Measurements from ENCODE around the gene FIGN.

FIGN gene

GRCh38 chr2:163690896-163691295 is 44.9 kb downstream of the FIGN start:
- Histone ChIP-seq H3K9ac (ENCODE audit: low read length) (no peak overlapping the region), H2AFZ (ENCODE audit: low read length) (no peak overlapping the region), H3K27me3 (ENCODE audit: insufficient read depth, low read length) (no peaks in the 10 kb centered on the region), H3K79me2 (ENCODE audit: insufficient read depth, low read length) (no peaks in the 10 kb centered on the region), H3K27ac (ENCODE audit: low read depth, low read length, poor library complexity, severe bottlenecking) (no peak overlapping the region), H3K4me1 (ENCODE audit: insufficient read depth, low read length, severe bottlenecking) (no peaks in the 10 kb centered on the region), H3K9me3 (ENCODE audit: low read length) (no peaks in the 10 kb centered on the region), H3K4me2 (ENCODE audit: low read length) (no peak overlapping the region), H4K20me1 (ENCODE audit: insufficient read depth, low read length) (no peaks in the 10 kb centered on the region), H3F3A (ENCODE audit: insufficient read depth, low read length) (no peaks in the 10 kb centered on the region), H3K4me3 (ENCODE audit: low read depth, low read length, poor library complexity, severe bottlenecking) (no peak overlapping the region), H3K36me3 (ENCODE audit: insufficient read depth, low read length) (no peaks in the 10 kb centered on the region), H3K9me2 (ENCODE audit: low read depth, low read length) (no peaks in the 10 kb centered on the region)
- TF ChIP-seq, protein P1, sequence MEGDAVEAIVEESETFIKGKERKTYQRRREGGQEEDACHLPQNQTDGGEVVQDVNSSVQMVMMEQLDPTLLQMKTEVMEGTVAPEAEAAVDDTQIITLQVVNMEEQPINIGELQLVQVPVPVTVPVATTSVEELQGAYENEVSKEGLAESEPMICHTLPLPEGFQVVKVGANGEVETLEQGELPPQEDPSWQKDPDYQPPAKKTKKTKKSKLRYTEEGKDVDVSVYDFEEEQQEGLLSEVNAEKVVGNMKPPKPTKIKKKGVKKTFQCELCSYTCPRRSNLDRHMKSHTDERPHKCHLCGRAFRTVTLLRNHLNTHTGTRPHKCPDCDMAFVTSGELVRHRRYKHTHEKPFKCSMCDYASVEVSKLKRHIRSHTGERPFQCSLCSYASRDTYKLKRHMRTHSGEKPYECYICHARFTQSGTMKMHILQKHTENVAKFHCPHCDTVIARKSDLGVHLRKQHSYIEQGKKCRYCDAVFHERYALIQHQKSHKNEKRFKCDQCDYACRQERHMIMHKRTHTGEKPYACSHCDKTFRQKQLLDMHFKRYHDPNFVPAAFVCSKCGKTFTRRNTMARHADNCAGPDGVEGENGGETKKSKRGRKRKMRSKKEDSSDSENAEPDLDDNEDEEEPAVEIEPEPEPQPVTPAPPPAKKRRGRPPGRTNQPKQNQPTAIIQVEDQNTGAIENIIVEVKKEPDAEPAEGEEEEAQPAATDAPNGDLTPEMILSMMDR (IDR thresholded peaks at IDR 0.05; ENCODE audit: low read length) = no peak
- TF ChIP-seq EZH2 (IDR thresholded peaks at IDR 0.05; ENCODE audit: borderline replicate concordance, low read length) = no peak

DNA sequence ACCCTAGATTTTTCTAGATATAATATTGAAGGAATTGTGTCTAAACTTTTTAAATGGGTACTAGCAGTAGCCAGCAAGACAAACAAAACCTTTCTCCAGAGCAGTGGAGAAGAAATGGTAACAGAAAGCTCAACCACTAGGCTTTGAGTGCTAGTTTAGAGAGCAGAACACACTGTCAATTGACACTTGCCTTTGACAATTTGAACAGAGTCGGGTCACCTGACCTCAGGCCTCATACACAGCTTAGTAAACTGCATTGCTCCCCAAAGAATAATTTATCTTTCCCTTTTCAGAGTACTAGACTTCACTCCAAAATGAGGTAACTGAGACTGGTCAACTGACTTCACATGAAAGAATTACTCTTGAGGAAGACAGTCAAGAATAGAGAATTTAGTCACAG is 48.6 kb downstream of the FIGN start:
- H3K9me3 ChIP-seq (ENCODE audit: low read length) = no peaks in the 10 kb centered on the region
- no peaks in the 10 kb centered on the region for H3K27me3 ChIP-seq (ENCODE audit: insufficient read depth, low read length)
- no peaks in the 10 kb centered on the region for H3K36me3 ChIP-seq (ENCODE audit: insufficient read depth, low read length)
- H3K27ac ChIP-seq (ENCODE audit: low read depth, low read length, poor library complexity, severe bottlenecking) = no peak overlapping the region
- H3K9ac ChIP-seq (ENCODE audit: low read length) = no peak overlapping the region
- no peak for TF ChIP-seq EZH2 (IDR thresholded peaks at IDR 0.05; ENCODE audit: borderline replicate concordance, low read length)
- TF ChIP-seq, protein P1 (IDR thresholded peaks at IDR 0.05; ENCODE audit: low read length) = no peak
- H2AFZ ChIP-seq (ENCODE audit: low read length) = no peak overlapping the region
- no peaks in the 10 kb centered on the region for H3F3A ChIP-seq (ENCODE audit: insufficient read depth, low read length)
- H3K4me2 ChIP-seq (ENCODE audit: low read length) = no peak overlapping the region
- H4K20me1 ChIP-seq (ENCODE audit: insufficient read depth, low read length) = no peaks in the 10 kb centered on the region
- no peak overlapping the region for H3K4me3 ChIP-seq (ENCODE audit: low read depth, low read length, poor library complexity, severe bottlenecking)
- no peaks in the 10 kb centered on the region for H3K79me2 ChIP-seq (ENCODE audit: insufficient read depth, low read length)
- no peaks in the 10 kb centered on the region for H3K4me1 ChIP-seq (ENCODE audit: insufficient read depth, low read length, severe bottlenecking)
- no peaks in the 10 kb centered on the region for H3K9me2 ChIP-seq (ENCODE audit: low read depth, low read length)

DNA sequence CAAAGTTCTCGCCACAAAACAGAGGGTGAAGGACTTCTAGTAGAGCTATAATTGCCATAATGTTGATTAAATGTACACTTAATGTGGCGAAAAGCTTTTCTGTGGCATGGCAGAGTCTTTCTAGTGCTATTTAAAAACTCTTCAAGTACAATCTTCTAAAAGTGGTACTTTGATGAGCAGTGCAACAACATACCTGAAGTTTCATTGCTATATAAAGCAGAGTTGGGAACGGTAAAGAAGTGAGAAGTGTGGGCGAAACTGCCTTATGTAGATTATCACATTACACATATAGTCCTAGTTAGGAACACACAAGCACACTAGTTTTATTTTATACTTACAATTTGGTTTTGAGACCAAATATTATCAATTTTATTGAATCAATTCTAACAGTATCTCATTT is 49.5 kb downstream of the FIGN start:
- H2AFZ ChIP-seq (ENCODE audit: low read length) = no peak overlapping the region
- no peak overlapping the region for H3K4me2 ChIP-seq (ENCODE audit: low read length)
- no peaks in the 10 kb centered on the region for H4K20me1 ChIP-seq (ENCODE audit: insufficient read depth, low read length)
- no peaks in the 10 kb centered on the region for H3F3A ChIP-seq (ENCODE audit: insufficient read depth, low read length)
- H3K27ac ChIP-seq (ENCODE audit: low read depth, low read length, poor library complexity, severe bottlenecking) = no peak overlapping the region
- no peaks in the 10 kb centered on the region for H3K9me3 ChIP-seq (ENCODE audit: low read length)
- no peaks in the 10 kb centered on the region for H3K4me1 ChIP-seq (ENCODE audit: insufficient read depth, low read length, severe bottlenecking)
- H3K9me2 ChIP-seq (ENCODE audit: low read depth, low read length) = no peaks in the 10 kb centered on the region
- no peaks in the 10 kb centered on the region for H3K79me2 ChIP-seq (ENCODE audit: insufficient read depth, low read length)
- H3K9ac ChIP-seq (ENCODE audit: low read length) = no peak overlapping the region
- no peak overlapping the region for H3K4me3 ChIP-seq (ENCODE audit: low read depth, low read length, poor library complexity, severe bottlenecking)
- no peak for TF ChIP-seq EZH2 (IDR thresholded peaks at IDR 0.05; ENCODE audit: borderline replicate concordance, low read length)
- TF ChIP-seq, protein P1 (IDR thresholded peaks at IDR 0.05; ENCODE audit: low read length) = no peak
- H3K36me3 ChIP-seq (ENCODE audit: insufficient read depth, low read length) = no peaks in the 10 kb centered on the region
- no peaks in the 10 kb centered on the region for H3K27me3 ChIP-seq (ENCODE audit: insufficient read depth, low read length)
